SK-N-SH (cell line): ENCODE data around the gene AKT1. TPM values are rescaled to one million over a fixed set of nuclear protein-coding genes. Genes with fewer than 3 reads are reported as not detected.

ENCODE experiments used
- CTCF ChIA-PET: fragments of 300-600, 350-600 bp; formaldehyde crosslinking; extraction: SDS; loops from one replicate; lab custom pipeline; 2021; lab: Yijun Ruan, JAX
- POLR2A ChIA-PET: fragments of 350-600 bp; sonication (Branson Sonifier 250); formaldehyde crosslinking; extraction: SDS; loops from one replicate; lab custom pipeline; 2020; ENCODE audit warnings: antibody characterized with exemption, inconsistent platforms; lab: Yijun Ruan, JAX
- DNase-seq: peaks from one replicate; pipeline ENCODE4 v3.0.0; 2012
- H2AFZ ChIP-seq: fragments of 200-600 bp; sonication (generic); 2 replicates; pipeline ENCODE4 v1.8.1; 2016; ENCODE audit warnings: antibody characterized with exemption, mild to moderate bottlenecking, low read depth
- H3F3A ChIP-seq: fragments of 200-600 bp; sonication (generic); replicated peaks from 2 replicates; pipeline ENCODE3; 2016; ENCODE audit warnings: antibody characterized with exemption, mild to moderate bottlenecking; ENCODE audit not compliant: insufficient read depth
- H3K27ac ChIP-seq, 2 experiments: fragments of 200-500 bp in 1 of 2; fragments of 200-600 bp in 1 of 2; sonication (Bioruptor generic) in 1 of 2; sonication (generic), shearing (Covaris generic) in 1 of 2; 2 replicates each; pipeline versions ENCODE4 v1.5.1 to v1.6.1; 2014 to 2016; ENCODE audit warnings: low read depth in 2 of 2, inconsistent platforms in 1 of 2, low read length in 1 of 2, mild to moderate bottlenecking in 1 of 2, mixed read lengths in 1 of 2
- H3K27me3 ChIP-seq: fragments of 200-600 bp; sonication (generic), shearing (Covaris generic); 2 replicates; pipeline ENCODE4 v1.6.1; 2016; ENCODE audit warnings: mixed run types; ENCODE audit not compliant: insufficient read depth
- H3K36me3 ChIP-seq, 2 experiments: fragments of 200-500 bp in 1 of 2; fragments of 200-600 bp in 1 of 2; sonication (Bioruptor generic) in 1 of 2; sonication (generic) in 1 of 2; replicated peaks in 1 of 2; 2 replicates each; pipeline versions ENCODE3 to v1.5.1; 2014 to 2016; ENCODE audit warnings: low read length in 1 of 2, mild to moderate bottlenecking in 1 of 2; ENCODE audit not compliant: insufficient read depth in 2 of 2, control insufficient read depth in 1 of 2
- H3K4me1 ChIP-seq, 2 experiments: fragments of 200-500 bp in 1 of 2; fragments of 200-600 bp in 1 of 2; sonication (Bioruptor generic) in 1 of 2; sonication (generic), shearing (Covaris generic) in 1 of 2; 2 replicates each; pipeline versions ENCODE4 v1.5.1 to v1.6.1; 2014 to 2016; ENCODE audit warnings: low read depth in 1 of 2, low read length in 1 of 2, mixed run types in 1 of 2; ENCODE audit not compliant: insufficient read depth in 2 of 2, control insufficient read depth in 1 of 2
- H3K4me2 ChIP-seq: fragments of 200-600 bp; sonication (generic), shearing (Covaris generic); 2 replicates; pipeline ENCODE4 v1.6.1; 2017; ENCODE audit warnings: mixed run types
- H3K4me3 ChIP-seq, 2 experiments: fragments of 200-500 bp in 1 of 2; fragments of 200-600 bp in 1 of 2; sonication (Bioruptor generic) in 1 of 2; sonication (generic), shearing (Covaris generic) in 1 of 2; 2 replicates each; pipeline versions ENCODE4 v1.5.1 to v1.8.1; 2014 to 2016; ENCODE audit warnings: low read depth in 2 of 2, inconsistent platforms in 1 of 2, low read length in 1 of 2, mild to moderate bottlenecking in 1 of 2, mixed read lengths in 1 of 2, moderate library complexity in 1 of 2
- H3K79me2 ChIP-seq: fragments of 200-600 bp; sonication (generic); 2 replicates; pipeline ENCODE4 v1.8.1; 2017; ENCODE audit warnings: mild to moderate bottlenecking; ENCODE audit not compliant: insufficient read depth
- H3K9ac ChIP-seq: fragments of 200-600 bp; sonication (generic); 2 replicates; pipeline ENCODE4 v1.6.1; 2017; ENCODE audit warnings: mixed run types
- H3K9me2 ChIP-seq: fragments of 200-600 bp; sonication (generic); 2 replicates; pipeline ENCODE4 v1.6.1; 2017; ENCODE audit warnings: mixed run types
- H3K9me3 ChIP-seq: fragments of 200-600 bp; sonication (generic); 2 replicates; pipeline ENCODE4 v1.6.1; 2017; ENCODE audit warnings: mixed run types, mild to moderate bottlenecking, moderate library complexity
- H4K20me1 ChIP-seq: fragments of 200-600 bp; sonication (generic); 2 replicates; pipeline ENCODE4 v1.6.1; 2017; ENCODE audit warnings: mild to moderate bottlenecking, mixed run types; ENCODE audit not compliant: insufficient read depth
- CHD2 ChIP-seq: fragments of 150-350 bp; IDR thresholded peaks from 2 replicates; pipeline ENCODE4 v1.6.1; 2018; ENCODE audit warnings: low read length; ENCODE audit not compliant: partially characterized antibody
- CTCF ChIP-seq: fragments of 200-600 bp; sonication (generic); IDR thresholded peaks from 2 replicates; pipeline ENCODE4 v1.6.1; 2017; ENCODE audit warnings: antibody characterized with exemption, mild to moderate bottlenecking, moderate library complexity
- ELF1 ChIP-seq: IDR thresholded peaks from 2 replicates; pipeline ENCODE4 v1.4.0; 2012
- GABPA ChIP-seq: IDR thresholded peaks from 2 replicates; pipeline ENCODE4 v1.4.0; 2012; ENCODE audit warnings: low read depth, mild to moderate bottlenecking
- GATA2 ChIP-seq: sonication (generic); formaldehyde crosslinking; IDR thresholded peaks from 2 replicates; pipeline ENCODE4 v1.5.0; 2020; ENCODE audit warnings: mild to moderate bottlenecking, missing genetic modification reagents
- IRF3 ChIP-seq: fragments of 150-350 bp; IDR thresholded peaks from 2 replicates; pipeline ENCODE4 v1.6.1; 2016; ENCODE audit warnings: mild to moderate bottlenecking, low read depth, low read length
- MAX ChIP-seq: IDR thresholded peaks from 2 replicates; pipeline ENCODE4 v1.4.0; 2012; ENCODE audit warnings: low read depth
- MEF2A ChIP-seq: IDR thresholded peaks from 2 replicates; pipeline ENCODE4 v1.4.0; 2012; ENCODE audit warnings: low read depth, borderline replicate concordance
- MXI1 ChIP-seq: IDR thresholded peaks from 2 replicates; pipeline ENCODE4 v1.6.1; 2012; ENCODE audit warnings: mild to moderate bottlenecking, low read depth, low read length, improper control_type of control experiment
- NRF1 ChIP-seq: IDR thresholded peaks from 2 replicates; pipeline ENCODE4 v1.6.1; 2012; ENCODE audit warnings: low read depth, mild to moderate bottlenecking, low read length
- PBX3 ChIP-seq: IDR thresholded peaks from 2 replicates; pipeline ENCODE4; 2012
- POLR2AphosphoS5 ChIP-seq: IDR thresholded peaks from 2 replicates; pipeline ENCODE4 v1.6.1; 2012; ENCODE audit warnings: low read depth, low read length
- RAD21 ChIP-seq: IDR thresholded peaks from 2 replicates; pipeline ENCODE4 v1.6.1; 2012; ENCODE audit warnings: mild to moderate bottlenecking, low read length
- SIN3A ChIP-seq: IDR thresholded peaks from 2 replicates; pipeline ENCODE4 v1.6.1; 2012; ENCODE audit warnings: low read depth, mild to moderate bottlenecking, low read length, moderate library complexity, borderline replicate concordance
- SMC3 ChIP-seq: IDR thresholded peaks from 2 replicates; pipeline ENCODE4 v1.6.1; 2012; ENCODE audit warnings: low read depth, low read length, improper control_type of control experiment
- TAF1 ChIP-seq: IDR thresholded peaks from 2 replicates; pipeline ENCODE4 v1.6.1; 2012; ENCODE audit warnings: low read depth, mild to moderate bottlenecking, low read length, moderate library complexity, borderline replicate concordance
- TCF12 ChIP-seq: IDR thresholded peaks from 2 replicates; pipeline ENCODE4 v1.4.0; 2012
- TEAD4 ChIP-seq: IDR thresholded peaks from 2 replicates; pipeline ENCODE4 v1.4.0; 2012; ENCODE audit warnings: mild to moderate bottlenecking, borderline replicate concordance; ENCODE audit not compliant: insufficient read depth
- USF2 ChIP-seq: fragments of 150-350 bp; IDR thresholded peaks from 2 replicates; pipeline ENCODE4 v1.6.1; 2017; ENCODE audit warnings: antibody characterized with exemption, low read length, low read depth, borderline replicate concordance
- WGBS: methylation state at CpG from one replicate; pipeline ENCODE4 v1.1.6; 2017; ENCODE audit warnings: low lambda C conversion rate; 5-methylcytosine and 5-hydroxymethylcytosine counted together
- polyA plus RNA-seq, 3 experiments: library from polyadenylated mRNA; depleted of rRNA; stranded (reverse); fragments of >200 nt; gene quantifications; 2 replicates each; pipeline ENCODE4 v1.2.3, GENCODE V29; 2012

Gene AKT1
- polyA plus RNA-seq, 1 of the 3 experiments (the other 2 are of a cell fraction): 198 TPM

- peaks cover 0 to 40% of the 10 kb centered on the region in 2 experiments for H3K36me3 ChIP-seq
- H3K79me2 ChIP-seq: peaks cover 40% of the 10 kb centered on the region
- no peak overlapping the region for H3K4me2 ChIP-seq
- peaks cover 57% of the 10 kb centered on the region for H4K20me1 ChIP-seq
- no peaks in the 10 kb centered on the region; a peak in 1 of 4 replicates for H3K4me1 ChIP-seq
- no peaks in the 10 kb centered on the region for H3K9me3 ChIP-seq
- H2AFZ ChIP-seq: no peak overlapping the region
- POLR2A ChIA-PET: no interaction called here
- no peak for DNase-seq
- CTCF ChIA-PET: interaction anchor here (1.6 to 2.1 kb wide), 2 partner anchors 13 to 15 kb away, joined by 6 to 13 read pairs; no protein-coding TSS in a partner anchor
- H3K4me3 ChIP-seq: no peak overlapping the region
- H3K27me3 ChIP-seq: no peaks in the 10 kb centered on the region
- no peak overlapping the region for H3K9ac ChIP-seq
- H3K27ac ChIP-seq: no peak overlapping the region
- TF ChIP-seq PBX3: no peak
- TF ChIP-seq TEAD4: no peak
- TF ChIP-seq NRF1: no peak
- TF ChIP-seq USF2: no peak
- TF ChIP-seq SIN3A: no peak
- TF ChIP-seq GABPA: no peak
- WGBS: 70% methylated on average over 2 of the region's 16 CpGs
- H3K9me2 ChIP-seq: no peaks in the 10 kb centered on the region
- no peaks in the 10 kb centered on the region for H3F3A ChIP-seq
Observed at GRCh38 chr14:104783484-104784217, 11.9 kb downstream of the AKT1 start.

- Histone ChIP-seq H3K4me2 (no peak overlapping the region), H3F3A (no peaks in the 10 kb centered on the region), H3K79me2 (peaks cover 31% of the 10 kb centered on the region), H3K27me3 (no peaks in the 10 kb centered on the region), H3K9me3 (no peaks in the 10 kb centered on the region), H4K20me1 (peaks cover 52% of the 10 kb centered on the region), H2AFZ (no peak overlapping the region), H3K27ac (no peak overlapping the region), H3K9me2 (no peaks in the 10 kb centered on the region), H3K4me1 (no peaks in the 10 kb centered on the region), H3K36me3 (peaks cover 0 to 36% of the 10 kb centered on the region in 2 experiments), H3K4me3 (no peak overlapping the region), H3K9ac (no peak overlapping the region)
- POLR2A ChIA-PET: interaction anchor here (0.5 kb wide), 1 partner anchor 518 kb away, joined by 3 read pairs; no protein-coding TSS in a partner anchor
- 88% methylated on average over 6 of the region's 13 CpGs for WGBS
- CTCF ChIA-PET: interaction anchor here (1.2 kb wide), 2 partner anchors 43 to 44 kb away, joined by 3 to 4 read pairs; no protein-coding TSS in a partner anchor
- no peak for DNase-seq
- no peak for TF ChIP-seq RAD21
- TF ChIP-seq ELF1: no peak
- TF ChIP-seq MAX: no peak
- no peak for TF ChIP-seq TCF12
- TF ChIP-seq GATA2 (CRISPR knock-in tag): no peak
- TF ChIP-seq CTCF: no peak
- TF ChIP-seq SIN3A: no peak
- no peak for TF ChIP-seq POLR2AphosphoS5
- no peak for TF ChIP-seq TAF1
- TF ChIP-seq IRF3: no peak
- TF ChIP-seq SMC3: no peak
- TF ChIP-seq CHD2: no peak
- no peak for TF ChIP-seq MEF2A
- TF ChIP-seq MXI1: no peak
- no peak for TF ChIP-seq USF2
- TF ChIP-seq PBX3: no peak
Observed at GRCh38 chr14:104782808-104783139, 12.8 kb downstream of the AKT1 start.
